IMR-90 (cell line): Measurements from ENCODE around the gene ZFP57. TPM values are rescaled to one million over a fixed set of nuclear protein-coding genes. Genes with fewer than 3 reads are reported as not detected.

Experiments
- ATAC-seq: fragments of 200-7000 bp; cut with Tn5 transposase; 2 replicates; pipeline ENCODE4 v1.9.1; 2020; ENCODE audit warnings: low read depth, mild to moderate bottlenecking, moderate library complexity
- BruUV-seq: library from RNA; stranded (reverse); fragments of 400-500 nt; replicated peaks from 2 replicates; lab custom pipeline; 2021; lab: Mats Ljungman, UMichigan
- CTCF ChIA-PET: fragments of 300-600 bp; formaldehyde crosslinking; extraction: SDS; loops from one replicate; lab custom pipeline; 2021; ENCODE audit warnings: antibody characterized with exemption; lab: Yijun Ruan, JAX
- POLR2A ChIA-PET: fragments of 300-600 bp; sonication (Branson Sonifier 250); formaldehyde crosslinking; loops from one replicate; lab custom pipeline; 2022; ENCODE audit warnings: antibody characterized with exemption; ENCODE audit not compliant: unreplicated experiment; lab: Charles Lee
- DNase-seq: peaks from one replicate; pipeline ENCODE4 v3.0.0; 2013
- H2AFZ ChIP-seq: replicated peaks from 2 replicates; pipeline ENCODE3; 2013; ENCODE audit warnings: low read length, mild to moderate bottlenecking; ENCODE audit not compliant: poor library complexity
- H2AK5ac ChIP-seq: 2 replicates; pipeline ENCODE4 v1.6.1; 2013; ENCODE audit warnings: low read depth, low read length, inconsistent platforms
- H2AK9ac ChIP-seq: replicated peaks from 2 replicates; pipeline ENCODE3; 2013; ENCODE audit warnings: mild to moderate bottlenecking, low read depth, low read length, moderate library complexity; ENCODE audit not compliant: poor library complexity
- H2BK120ac ChIP-seq: 2 replicates; pipeline ENCODE4 v1.6.1; 2013; ENCODE audit warnings: low read depth, low read length, inconsistent platforms
- H2BK15ac ChIP-seq: 3 replicates; pipeline ENCODE4 v1.6.1; 2013; ENCODE audit warnings: low read depth, low read length, inconsistent platforms
- H2BK20ac ChIP-seq: 2 replicates; pipeline ENCODE4 v1.6.1; 2013; ENCODE audit warnings: low read depth, mild to moderate bottlenecking, inconsistent platforms, low read length, moderate library complexity
- H2BK5ac ChIP-seq: 2 replicates; pipeline ENCODE4 v1.6.1; 2013; ENCODE audit warnings: mild to moderate bottlenecking, low read depth, low read length, inconsistent platforms; ENCODE audit not compliant: poor library complexity, severe bottlenecking
- H3K14ac ChIP-seq: replicated peaks from 2 replicates; pipeline ENCODE4 v1.6.1; 2013; ENCODE audit warnings: low read depth, low read length, inconsistent platforms
- H3K18ac ChIP-seq: 2 replicates; pipeline ENCODE4 v1.6.1; 2013; ENCODE audit warnings: low read depth, low read length, control low read depth
- H3K23ac ChIP-seq: 2 replicates; pipeline ENCODE4 v1.6.1; 2013; ENCODE audit warnings: low read depth, low read length, inconsistent platforms
- H3K27ac ChIP-seq: 2 replicates; pipeline ENCODE4 v1.5.1; 2013; ENCODE audit warnings: mild to moderate bottlenecking, control low read depth, low read length; ENCODE audit not compliant: insufficient read depth
- H3K27me3 ChIP-seq: 2 replicates; pipeline ENCODE4 v1.6.1; 2013; ENCODE audit warnings: low read length; ENCODE audit not compliant: control insufficient read depth, insufficient read depth
- H3K36me3 ChIP-seq: 2 replicates; pipeline ENCODE4 v1.6.1; 2013; ENCODE audit warnings: low read length, mixed read lengths; ENCODE audit not compliant: control insufficient read depth, insufficient read depth
- H3K4ac ChIP-seq: 2 replicates; pipeline ENCODE4 v1.6.1; 2013; ENCODE audit warnings: low read depth, low read length, inconsistent platforms
- H3K4me1 ChIP-seq: 2 replicates; pipeline ENCODE4 v1.6.1; 2013; ENCODE audit warnings: low read length, mixed read lengths; ENCODE audit not compliant: control insufficient read depth, insufficient read depth
- H3K4me2 ChIP-seq: 2 replicates; pipeline ENCODE4 v1.6.1; 2013; ENCODE audit warnings: low read depth, mild to moderate bottlenecking, control low read depth, low read length, moderate library complexity
- H3K4me3 ChIP-seq: 2 replicates; pipeline ENCODE4 v1.5.1; 2013; ENCODE audit warnings: low read depth, mild to moderate bottlenecking, control low read depth, low read length, moderate library complexity; ENCODE audit not compliant: insufficient read depth
- H3K56ac ChIP-seq: 2 replicates; pipeline ENCODE4 v1.6.1; 2013; ENCODE audit warnings: low read length, inconsistent platforms; ENCODE audit not compliant: insufficient read depth; ENCODE audit errors: extremely low read depth
- H3K79me1 ChIP-seq, 2 experiments: 2 replicates each; pipeline ENCODE4 v1.6.1; 2013; ENCODE audit warnings: low read length in 2 of 2, inconsistent platforms in 1 of 2, low read depth in 1 of 2
- H3K9ac ChIP-seq: 2 replicates; pipeline ENCODE4 v1.6.1; 2013; ENCODE audit warnings: low read depth, low read length, control low read depth
- H3K9me1 ChIP-seq: 2 replicates; pipeline ENCODE4 v1.6.1; 2013; ENCODE audit warnings: low read length, inconsistent platforms; ENCODE audit not compliant: insufficient read depth
- H3K9me3 ChIP-seq: 2 replicates; pipeline ENCODE4 v1.6.1; 2013; ENCODE audit warnings: low read length; ENCODE audit not compliant: control insufficient read depth, insufficient read depth
- H4K20me1 ChIP-seq: 2 replicates; pipeline ENCODE4 v1.6.1; 2013; ENCODE audit warnings: low read length, inconsistent platforms; ENCODE audit not compliant: insufficient read depth
- H4K5ac ChIP-seq: 2 replicates; pipeline ENCODE4 v1.6.1; 2013; ENCODE audit warnings: mild to moderate bottlenecking, low read depth, low read length, control low read depth
- H4K8ac ChIP-seq, 2 experiments: 2 replicates each; pipeline ENCODE4 v1.6.1; 2013; ENCODE audit warnings: low read depth in 2 of 2, low read length in 2 of 2, control low read depth in 1 of 2, inconsistent platforms in 1 of 2
- H4K91ac ChIP-seq: 2 replicates; pipeline ENCODE4 v1.6.1; 2013; ENCODE audit warnings: low read depth, low read length, inconsistent platforms; ENCODE audit not compliant: insufficient read depth
- CHD1 ChIP-seq: IDR thresholded peaks from 2 replicates; pipeline ENCODE4 v1.6.1; 2012; ENCODE audit warnings: low read depth, low read length, improper control_type of control experiment
- FOS ChIP-seq: fragments of 150-350 bp; IDR thresholded peaks from 2 replicates; pipeline ENCODE4 v1.6.1; 2016; ENCODE audit warnings: low read depth, low read length
- MAZ ChIP-seq: IDR thresholded peaks from 2 replicates; pipeline ENCODE4 v1.6.1; 2012; ENCODE audit warnings: low read depth, mild to moderate bottlenecking, low read length, improper control_type of control experiment, moderate library complexity, borderline replicate concordance
- NFE2L2 ChIP-seq: fragments of 150-350 bp; IDR thresholded peaks from 2 replicates; pipeline ENCODE4 v1.6.1; 2016; ENCODE audit warnings: low read depth, mild to moderate bottlenecking, low read length
- POLR2A ChIP-seq: IDR thresholded peaks from 2 replicates; pipeline ENCODE4 v1.6.1; 2012; ENCODE audit warnings: mild to moderate bottlenecking, low read depth, low read length
- RCOR1 ChIP-seq: IDR thresholded peaks from 2 replicates; pipeline ENCODE4 v1.6.1; 2012; ENCODE audit warnings: mild to moderate bottlenecking, low read length, improper control_type of control experiment; ENCODE audit not compliant: insufficient replicate concordance
- RFX5 ChIP-seq: IDR thresholded peaks from 2 replicates; pipeline ENCODE4 v1.8.0; 2012; ENCODE audit warnings: low read depth, mild to moderate bottlenecking, low read length, moderate library complexity
- WGBS, 2 experiments: methylation state at CpG; one replicate each; pipeline versions ENCODE4 v1.1.5 to v1.1.7; 2013; ENCODE audit warnings: missing lambda C conversion rate in 2 of 2; ENCODE audit not compliant: insufficient read length in 1 of 2; ENCODE audit errors: extremely low coverage in 2 of 2; 5-methylcytosine and 5-hydroxymethylcytosine counted together
- dilution Hi-C: fragments of 300-500 bp; cut with HindIII; formaldehyde crosslinking; loops from one replicate; pipeline ENCODE4 v1.14.3; 2018; ENCODE audit warnings: low sequenced_read_pairs; ENCODE audit not compliant: unreplicated experiment
- in situ Hi-C: fragments of 300-500 bp; cut with MboI; formaldehyde crosslinking; loops from 3 replicates; pipeline ENCODE4 v1.14.3; 2019; ENCODE audit warnings: low sequenced_read_pairs, inconsistent platforms, mixed read lengths
- intact Hi-C: fragments of 100-400 bp; cut with micrococcal nuclease; formaldehyde crosslinking; loops from 2 replicates; pipeline ENCODE4 v1.10.0; 2022
- polyA plus RNA-seq, 3 experiments: library from polyadenylated mRNA; depleted of rRNA; stranded (reverse); fragments of >200 nt; gene quantifications; 2 replicates each; pipeline ENCODE4 v1.2.3, GENCODE V29; 2012; ENCODE audit warnings: low replicate concordance in 1 of 3
- total RNA-seq: library from RNA; depleted of rRNA; stranded (reverse); fragments of >200 nt; gene quantifications from 2 replicates; pipeline ENCODE4 v1.2.3, GENCODE V29; 2012
- TF ChIP-seq, protein P1 (sequence below): fragments of 150-350 bp; IDR thresholded peaks from 2 replicates; pipeline ENCODE4 v1.6.1; 2017; ENCODE audit warnings: mild to moderate bottlenecking, antibody characterized with exemption, low read length, low read depth
- TF ChIP-seq, protein P2 (sequence below): conservative IDR thresholded peaks from 2 replicates; pipeline ENCODE4 v1.5.1; 2012; ENCODE audit warnings: mild to moderate bottlenecking, low read depth, low read length, improper control_type of control experiment
- TF ChIP-seq, protein P3 (sequence below): fragments of 150-350 bp; IDR thresholded peaks from 2 replicates; pipeline ENCODE4 v1.6.1; 2016; ENCODE audit warnings: low read depth, mild to moderate bottlenecking, low read length, moderate library complexity, borderline replicate concordance

Gene ZFP57
- total and polyA plus RNA-seq, 2 of the 4 experiments (the other 2 are of a cell fraction): not detected

DNA sequence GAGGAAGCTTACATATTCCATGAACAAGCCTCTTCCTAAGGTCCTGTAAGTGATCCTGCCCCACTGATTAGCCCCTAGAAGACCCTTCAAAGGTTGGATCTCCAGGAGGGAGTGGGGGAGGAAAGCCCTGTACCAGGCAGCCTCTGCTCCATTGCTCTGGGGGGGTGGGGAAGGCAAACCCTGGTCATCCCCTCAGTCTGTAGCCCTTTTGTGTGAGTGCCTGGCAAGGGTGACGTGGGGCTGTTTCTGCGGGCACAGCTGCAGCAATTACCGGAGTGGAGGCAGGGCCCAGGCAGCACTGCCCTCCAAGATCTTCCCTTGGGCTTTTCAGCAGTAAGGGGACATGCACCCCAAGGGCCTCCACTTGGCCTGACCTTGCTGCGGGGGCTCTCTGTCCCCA lies 24.2 kb downstream of the ZFP57 start, which contains the start of gene MOG:
Gene MOG, plus strand, starts transcription at position 295 of the 400 bp plus-strand sequence. CDS start 118 bp downstream, outside the sequence.
- no peak within 1 kb of the TSS for H2BK120ac ChIP-seq
- H3K9ac ChIP-seq: no peak within 1 kb of the TSS
- DNase-seq: no peak
- H3K56ac ChIP-seq: no peak within 1 kb of the TSS
- 41% methylated on average over 3 of the region's 4 CpGs; no CpG with 5 or more reads in 1 of the 2 experiments for WGBS, 2 experiments
- H3K27me3 ChIP-seq: peaks cover 18% of the 10 kb centered on the region
- dilution Hi-C loops (no loop called here), intact Hi-C loops (no loop called here), in situ Hi-C loops (no loop called here)
- POLR2A ChIA-PET: interaction anchor here (0.6 kb wide), 1 partner anchor 1321 kb away, joined by 4 read pairs; the partner anchor contains the start of gene ZSCAN31
- CTCF ChIA-PET: no interaction called here
- no peak within 1 kb of the TSS for H3K18ac ChIP-seq
- H3K9me3 ChIP-seq: no peaks in the 10 kb centered on the region
- no peak for ATAC-seq
- H3K4me1 ChIP-seq: no peaks in the 10 kb centered on the region
- H4K8ac ChIP-seq: no peak within 1 kb of the TSS
- no peak within 1 kb of the TSS for H4K5ac ChIP-seq
- H2AK5ac ChIP-seq: no peak within 1 kb of the TSS
- H3K23ac ChIP-seq: no peak within 1 kb of the TSS
- no peaks in the 10 kb centered on the region for H3K79me1 ChIP-seq
- H3K4ac ChIP-seq: no peak within 1 kb of the TSS
- H3K36me3 ChIP-seq: no peaks in the 10 kb centered on the region
- H2AK9ac ChIP-seq: no peak within 1 kb of the TSS
- TF ChIP-seq, protein P1, sequence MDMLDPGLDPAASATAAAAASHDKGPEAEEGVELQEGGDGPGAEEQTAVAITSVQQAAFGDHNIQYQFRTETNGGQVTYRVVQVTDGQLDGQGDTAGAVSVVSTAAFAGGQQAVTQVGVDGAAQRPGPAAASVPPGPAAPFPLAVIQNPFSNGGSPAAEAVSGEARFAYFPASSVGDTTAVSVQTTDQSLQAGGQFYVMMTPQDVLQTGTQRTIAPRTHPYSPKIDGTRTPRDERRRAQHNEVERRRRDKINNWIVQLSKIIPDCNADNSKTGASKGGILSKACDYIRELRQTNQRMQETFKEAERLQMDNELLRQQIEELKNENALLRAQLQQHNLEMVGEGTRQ: no peak
- TF ChIP-seq NFE2L2: no peak
- TF ChIP-seq, protein P2, sequence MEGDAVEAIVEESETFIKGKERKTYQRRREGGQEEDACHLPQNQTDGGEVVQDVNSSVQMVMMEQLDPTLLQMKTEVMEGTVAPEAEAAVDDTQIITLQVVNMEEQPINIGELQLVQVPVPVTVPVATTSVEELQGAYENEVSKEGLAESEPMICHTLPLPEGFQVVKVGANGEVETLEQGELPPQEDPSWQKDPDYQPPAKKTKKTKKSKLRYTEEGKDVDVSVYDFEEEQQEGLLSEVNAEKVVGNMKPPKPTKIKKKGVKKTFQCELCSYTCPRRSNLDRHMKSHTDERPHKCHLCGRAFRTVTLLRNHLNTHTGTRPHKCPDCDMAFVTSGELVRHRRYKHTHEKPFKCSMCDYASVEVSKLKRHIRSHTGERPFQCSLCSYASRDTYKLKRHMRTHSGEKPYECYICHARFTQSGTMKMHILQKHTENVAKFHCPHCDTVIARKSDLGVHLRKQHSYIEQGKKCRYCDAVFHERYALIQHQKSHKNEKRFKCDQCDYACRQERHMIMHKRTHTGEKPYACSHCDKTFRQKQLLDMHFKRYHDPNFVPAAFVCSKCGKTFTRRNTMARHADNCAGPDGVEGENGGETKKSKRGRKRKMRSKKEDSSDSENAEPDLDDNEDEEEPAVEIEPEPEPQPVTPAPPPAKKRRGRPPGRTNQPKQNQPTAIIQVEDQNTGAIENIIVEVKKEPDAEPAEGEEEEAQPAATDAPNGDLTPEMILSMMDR: no peak
- TF ChIP-seq POLR2A: no peak
- TF ChIP-seq RCOR1: no peak
- no peak for TF ChIP-seq CHD1
- TF ChIP-seq FOS: no peak
- TF ChIP-seq RFX5: no peak
- TF ChIP-seq MAZ: no peak
- TF ChIP-seq, protein P3, sequence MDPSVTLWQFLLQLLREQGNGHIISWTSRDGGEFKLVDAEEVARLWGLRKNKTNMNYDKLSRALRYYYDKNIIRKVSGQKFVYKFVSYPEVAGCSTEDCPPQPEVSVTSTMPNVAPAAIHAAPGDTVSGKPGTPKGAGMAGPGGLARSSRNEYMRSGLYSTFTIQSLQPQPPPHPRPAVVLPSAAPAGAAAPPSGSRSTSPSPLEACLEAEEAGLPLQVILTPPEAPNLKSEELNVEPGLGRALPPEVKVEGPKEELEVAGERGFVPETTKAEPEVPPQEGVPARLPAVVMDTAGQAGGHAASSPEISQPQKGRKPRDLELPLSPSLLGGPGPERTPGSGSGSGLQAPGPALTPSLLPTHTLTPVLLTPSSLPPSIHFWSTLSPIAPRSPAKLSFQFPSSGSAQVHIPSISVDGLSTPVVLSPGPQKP: no peak
- no peak within 1 kb of the TSS for H3K4me2 ChIP-seq
- H4K91ac ChIP-seq: no peak within 1 kb of the TSS
- H2BK5ac ChIP-seq: no peak within 1 kb of the TSS
- peak within 1 kb of the TSS; percentile 19 for H2AFZ ChIP-seq
- H2BK15ac ChIP-seq: no peak within 1 kb of the TSS
- H3K27ac ChIP-seq: no peak within 1 kb of the TSS
- H3K4me3 ChIP-seq: no peak within 1 kb of the TSS
- BruUV-seq: no TSS peak
- no peak within 1 kb of the TSS for H2BK20ac ChIP-seq
- H4K20me1 ChIP-seq: no peaks in the 10 kb centered on the region
- H3K9me1 ChIP-seq: no peaks in the 10 kb centered on the region
- no peak within 1 kb of the TSS for H3K14ac ChIP-seq
